Measurements from ENCODE around the gene ECI1. TPM values are rescaled to one million over a fixed set of nuclear protein-coding genes. Genes with fewer than 3 reads are reported as not detected.

ECI1 gene, protein sequence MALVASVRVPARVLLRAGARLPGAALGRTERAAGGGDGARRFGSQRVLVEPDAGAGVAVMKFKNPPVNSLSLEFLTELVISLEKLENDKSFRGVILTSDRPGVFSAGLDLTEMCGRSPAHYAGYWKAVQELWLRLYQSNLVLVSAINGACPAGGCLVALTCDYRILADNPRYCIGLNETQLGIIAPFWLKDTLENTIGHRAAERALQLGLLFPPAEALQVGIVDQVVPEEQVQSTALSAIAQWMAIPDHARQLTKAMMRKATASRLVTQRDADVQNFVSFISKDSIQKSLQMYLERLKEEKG
- total RNA-seq (2022): 135 and 157 TPM in 2 replicates
- percentile 71 among the genes with signal in this experiment for Bru-seq, nascent RNA
- BruChase-seq, experiment 1, labeled RNA remaining after a 2-hour chase: percentile 72 among the genes with signal in this experiment
- BruChase-seq, experiment 2, labeled RNA remaining after a 6-hour chase: percentile 77 among the genes with signal in this experiment
- long read RNA-seq, transcript ECI1-206 (6 exons, 961 nt): minor isoform, 50 of 232 reads
- long read RNA-seq, transcript ECI1-201 (7 exons, 1,541 nt): major isoform, 156 of 232 reads
- long read RNA-seq, partial matches to known transcripts: 9 of 232 reads
- long read RNA-seq, other reads (novel, unspliced or antisense): 16 of 232 reads

DNA sequence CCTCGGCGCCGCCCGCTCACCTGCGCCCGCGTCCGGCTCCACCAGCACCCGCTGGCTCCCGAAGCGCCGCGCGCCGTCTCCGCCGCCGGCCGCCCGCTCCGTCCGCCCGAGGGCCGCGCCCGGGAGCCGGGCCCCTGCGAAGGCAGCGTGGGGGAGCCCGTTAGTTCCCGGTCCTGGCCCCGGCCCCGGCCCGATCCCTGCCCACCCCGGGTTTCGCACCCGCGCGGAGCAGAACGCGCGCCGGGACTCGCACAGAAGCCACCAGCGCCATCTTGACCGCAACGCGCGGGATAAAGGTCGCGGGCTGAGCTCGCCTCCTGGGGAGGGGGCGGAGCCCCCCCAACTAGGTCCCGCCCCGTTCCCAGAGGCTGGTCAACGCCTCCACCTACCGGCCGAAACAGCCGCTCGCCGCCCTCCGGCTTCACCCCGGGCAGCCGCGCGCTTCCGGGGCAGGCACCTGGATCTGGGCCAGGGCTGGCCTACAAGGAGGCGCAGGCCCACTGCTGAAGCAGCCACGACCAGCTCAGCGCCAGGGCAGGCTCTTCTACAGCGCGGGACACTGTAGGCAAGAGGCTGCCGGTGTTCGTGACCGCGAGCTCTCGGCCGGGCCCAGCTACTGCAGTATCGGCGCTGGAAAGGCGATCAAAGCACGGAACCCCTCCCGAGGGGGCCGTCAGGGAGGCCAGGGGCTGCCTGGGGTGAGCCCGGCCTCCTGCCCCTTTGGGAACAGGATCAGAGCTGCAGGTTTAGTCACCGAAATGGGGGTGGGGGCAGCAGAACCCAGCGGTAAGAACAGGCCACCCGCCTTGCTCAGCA, at the start of gene ECI1:
Gene ECI1, minus strand, starts transcription at position 292 of the 816 bp plus-strand sequence. Its CDS starts 21 bp downstream, at position 271.
- peaks cover 91% of the 10 kb centered on the region for H3K36me3 Mint-ChIP-seq (ENCODE audit: insufficient read depth, unreplicated experiment)
- peak within 1 kb of the TSS; percentile 95 for H3K27ac Mint-ChIP-seq (ENCODE audit: unreplicated experiment)
- CTCF ChIA-PET: interaction anchor here (0.5 to 2.2 kb wide), 11 partner anchors 11 to 309 kb away, joined by 3 to 29 read pairs (median 3); partner anchors contain the start of genes CASKIN1, MSRB1, PGP and TEDC2
- intact Hi-C loops (cut with micrococcal nuclease; ENCODE audit: unreplicated experiment): loop anchor here (2.0 kb wide), 1 partner anchor 57 kb away; no protein-coding TSS in a partner anchor
- H3K4me3 ChIP-seq (ENCODE audit: low read depth, low read length): peak within 1 kb of the TSS; percentile 69
- TF ChIP-seq, protein P1, sequence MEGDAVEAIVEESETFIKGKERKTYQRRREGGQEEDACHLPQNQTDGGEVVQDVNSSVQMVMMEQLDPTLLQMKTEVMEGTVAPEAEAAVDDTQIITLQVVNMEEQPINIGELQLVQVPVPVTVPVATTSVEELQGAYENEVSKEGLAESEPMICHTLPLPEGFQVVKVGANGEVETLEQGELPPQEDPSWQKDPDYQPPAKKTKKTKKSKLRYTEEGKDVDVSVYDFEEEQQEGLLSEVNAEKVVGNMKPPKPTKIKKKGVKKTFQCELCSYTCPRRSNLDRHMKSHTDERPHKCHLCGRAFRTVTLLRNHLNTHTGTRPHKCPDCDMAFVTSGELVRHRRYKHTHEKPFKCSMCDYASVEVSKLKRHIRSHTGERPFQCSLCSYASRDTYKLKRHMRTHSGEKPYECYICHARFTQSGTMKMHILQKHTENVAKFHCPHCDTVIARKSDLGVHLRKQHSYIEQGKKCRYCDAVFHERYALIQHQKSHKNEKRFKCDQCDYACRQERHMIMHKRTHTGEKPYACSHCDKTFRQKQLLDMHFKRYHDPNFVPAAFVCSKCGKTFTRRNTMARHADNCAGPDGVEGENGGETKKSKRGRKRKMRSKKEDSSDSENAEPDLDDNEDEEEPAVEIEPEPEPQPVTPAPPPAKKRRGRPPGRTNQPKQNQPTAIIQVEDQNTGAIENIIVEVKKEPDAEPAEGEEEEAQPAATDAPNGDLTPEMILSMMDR (IDR thresholded peaks at IDR 0.05; ENCODE audit: insufficient read depth in 1 of 2, low read depth in 1 of 2, low read length in 1 of 2, severe bottlenecking in 1 of 2, unreplicated experiment in 1 of 2): peak; percentile 60 to 69
- no peaks in the 10 kb centered on the region for H3K27me3 ChIP-seq (replicated peaks; ENCODE audit: control insufficient read depth, insufficient read depth, low read length)
- POLR2A ChIA-PET: interaction anchor here (0.5 to 2.4 kb wide), 15 partner anchors 9 to 287 kb away, joined by 3 to 21 read pairs (median 4); partner anchors contain the start of genes CEMP1, NTHL1, PGP and RPS2
- H3K36me3 ChIP-seq (ENCODE audit: control insufficient read depth, insufficient read depth, low read length): peaks cover 2% of the 10 kb centered on the region; the same call in 1 of the 2 replicates
- H3K4me3 Mint-ChIP-seq (ENCODE audit: unreplicated experiment): peak within 1 kb of the TSS; percentile 89
- H3K4me1 ChIP-seq: peaks cover 7% of the 10 kb centered on the region
- peak; percentile 92 to 96 for DNase-seq
- H3K27me3 Mint-ChIP-seq (ENCODE audit: insufficient read depth, unreplicated experiment): no peaks in the 10 kb centered on the region
- BruUV-seq (replicated peaks): no TSS peak
- H3K4me1 Mint-ChIP-seq (ENCODE audit: low read depth, unreplicated experiment): peaks cover 7% of the 10 kb centered on the region
- H3K9me3 ChIP-seq: no peaks in the 10 kb centered on the region
- H3K9me3 Mint-ChIP-seq (ENCODE audit: unreplicated experiment): no peaks in the 10 kb centered on the region

DNA sequence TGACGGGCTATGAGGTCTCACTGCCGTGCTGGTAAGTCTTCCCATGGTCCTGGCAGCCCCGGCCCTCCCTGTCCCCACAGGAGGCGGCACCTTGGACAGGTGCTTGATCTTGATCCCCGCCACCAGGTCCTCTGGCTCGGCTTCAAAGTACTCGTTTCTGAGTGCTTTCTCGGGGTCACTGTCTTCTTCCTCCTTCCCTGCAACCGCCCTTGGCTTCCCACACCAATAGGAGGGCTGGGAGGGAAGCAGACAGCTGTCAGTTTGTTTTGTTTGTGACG, 48.5 kb upstream of the ECI1 start:
- H3K27ac Mint-ChIP-seq (ENCODE audit: unreplicated experiment): no peak overlapping the region
- Histone ChIP-seq H3K4me3 (ENCODE audit: low read depth, low read length) (no peak overlapping the region), H3K36me3 (ENCODE audit: control insufficient read depth, insufficient read depth, low read length) (no peaks in the 10 kb centered on the region), H3K27me3 (replicated peaks; ENCODE audit: control insufficient read depth, insufficient read depth, low read length) (no peaks in the 10 kb centered on the region), H3K4me1 (no peaks in the 10 kb centered on the region), H3K9me3 (no peaks in the 10 kb centered on the region)
- TF ChIP-seq, protein P1 (IDR thresholded peaks at IDR 0.05; ENCODE audit: insufficient read depth in 1 of 2, low read depth in 1 of 2, low read length in 1 of 2, severe bottlenecking in 1 of 2, unreplicated experiment in 1 of 2): no peak
- no peaks in the 10 kb centered on the region for H3K36me3 Mint-ChIP-seq (ENCODE audit: insufficient read depth, unreplicated experiment)
- H3K9me3 Mint-ChIP-seq (ENCODE audit: unreplicated experiment): no peaks in the 10 kb centered on the region
- CTCF ChIA-PET: no interaction called here
- intact Hi-C loops (cut with micrococcal nuclease; ENCODE audit: unreplicated experiment): no loop called here
- no peak for DNase-seq
- H3K27me3 Mint-ChIP-seq (ENCODE audit: insufficient read depth, unreplicated experiment): no peaks in the 10 kb centered on the region
- H3K4me1 Mint-ChIP-seq (ENCODE audit: low read depth, unreplicated experiment): no peaks in the 10 kb centered on the region
- no TSS peak for BruUV-seq (replicated peaks)
- POLR2A ChIA-PET: no interaction called here
- H3K4me3 Mint-ChIP-seq (ENCODE audit: unreplicated experiment): no peak overlapping the region
